GM19467 (cell line): ENCODE data around the gene COX20.
A peak's percentile ranks its signal among the peaks of the same experiment; 100 is the strongest.

Experiments used
- ATAC-seq: cut with Tn5 transposase; IDR thresholded peaks from one replicate; pipeline ENCODE4 v1.9.1; 2021; ENCODE audit warnings: mild to moderate bottlenecking, moderate library complexity; ENCODE audit not compliant: unreplicated experiment

COX20 gene

DNA sequence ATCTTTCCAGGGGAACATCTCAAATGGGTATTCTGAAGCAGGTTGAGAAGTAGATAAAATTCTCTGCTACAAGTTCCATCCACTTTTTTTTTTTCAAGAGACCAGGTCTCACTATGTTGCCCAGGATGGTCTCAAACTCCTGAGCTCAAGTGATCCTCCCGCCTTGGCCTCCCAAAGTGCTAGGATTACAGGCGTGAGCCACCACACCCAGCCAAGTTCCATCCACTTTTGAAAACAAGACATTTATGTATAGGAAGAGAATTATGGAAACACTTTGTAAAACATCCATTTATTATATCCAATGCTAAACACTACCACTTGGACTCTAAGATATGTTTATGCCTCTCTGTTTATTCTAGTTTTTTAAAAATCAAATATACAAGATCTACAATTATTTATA is 15.4 kb downstream of the COX20 start:
- no peak for ATAC-seq

DNA sequence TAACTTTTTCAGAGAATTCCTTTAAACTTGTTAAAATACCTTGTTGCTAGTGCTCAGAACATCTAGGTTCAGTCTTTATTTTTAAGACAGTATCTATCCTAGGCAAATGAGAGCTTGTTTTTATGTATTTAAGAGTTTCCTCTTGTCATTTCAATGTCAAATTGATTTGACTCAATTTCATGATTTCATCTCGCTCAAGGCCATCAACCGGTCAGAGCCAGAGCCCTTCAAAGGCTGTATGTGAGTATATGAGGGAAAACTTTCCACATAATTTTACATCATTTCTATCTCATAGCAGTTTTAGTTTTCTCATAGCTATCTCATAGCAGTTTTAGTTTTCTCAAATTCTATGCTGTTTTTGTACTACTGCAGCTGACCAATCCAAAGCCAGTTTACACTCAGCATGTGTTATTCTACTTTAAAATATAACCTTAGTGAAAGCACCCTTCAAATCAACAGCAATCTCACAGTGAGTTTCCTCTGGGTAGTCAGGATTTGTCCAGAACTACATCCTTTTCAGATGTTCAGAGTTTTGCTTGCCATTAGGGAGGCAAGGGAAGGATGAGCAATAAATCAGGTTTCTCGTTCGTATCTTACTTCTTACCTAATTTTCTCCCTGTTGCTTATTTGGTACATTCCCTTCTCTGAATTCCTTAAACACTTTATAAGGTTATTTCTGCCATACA is 16.2 kb downstream of the COX20 start:
- ATAC-seq = no peak

- no peak for ATAC-seq
Observed at GRCh38 chr1:244852694-244853093, 17.2 kb downstream of the COX20 start.

DNA sequence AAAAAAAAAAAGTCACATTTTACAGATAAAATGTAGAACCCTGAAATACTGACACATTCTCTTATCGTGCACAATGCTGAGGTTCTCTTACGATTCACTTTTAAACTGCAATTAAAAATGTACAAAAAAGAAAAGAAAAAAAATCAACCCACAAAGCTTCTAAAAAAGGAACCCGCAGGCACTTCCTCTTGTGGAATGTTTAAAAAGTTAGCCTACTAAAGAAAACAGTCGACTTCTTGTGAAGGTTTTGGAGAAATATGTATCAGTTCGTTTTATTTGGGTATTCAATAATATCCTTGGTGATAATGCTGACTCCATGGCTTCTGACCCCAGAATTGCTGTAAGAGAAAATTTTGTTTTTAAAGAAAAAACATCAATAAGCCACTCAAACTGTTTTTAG is 18.7 kb downstream of the COX20 start:
- no peak for ATAC-seq

DNA sequence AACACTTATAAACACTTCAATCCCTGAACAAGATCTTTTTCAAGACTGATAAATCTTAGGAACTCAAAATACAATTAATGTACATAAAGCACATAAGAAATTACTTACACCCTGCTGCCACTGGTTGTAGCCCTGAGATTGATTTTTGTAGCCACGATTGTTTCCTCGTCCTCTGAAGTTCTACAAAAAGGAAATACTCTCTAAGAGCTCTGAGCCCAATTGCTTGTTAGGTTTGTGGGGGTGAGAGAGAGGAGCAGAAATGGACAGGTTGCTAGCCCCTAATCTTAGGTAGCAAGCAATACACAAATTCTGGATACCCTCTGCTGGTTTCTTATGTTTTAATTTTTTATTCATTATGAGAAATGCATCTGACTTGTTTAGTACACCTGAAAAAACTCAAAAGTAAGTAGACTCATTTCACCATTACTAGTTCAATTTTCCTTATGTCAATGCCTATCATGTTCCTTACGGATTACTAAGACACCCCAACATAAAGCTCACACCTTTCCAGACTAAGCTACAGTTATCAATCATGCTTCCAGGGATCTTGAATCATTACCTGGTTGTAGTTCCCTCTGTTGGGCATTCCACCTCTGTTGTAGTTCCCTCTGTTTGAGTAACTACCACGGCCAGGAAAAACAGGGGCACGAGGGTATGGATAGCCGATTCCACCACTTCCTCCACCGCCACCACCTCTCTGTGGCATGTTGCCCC is 19.6 kb downstream of the COX20 start:
- ATAC-seq = no peak

- no peak for ATAC-seq
Observed at GRCh38 chr1:244857761-244858160, 22.3 kb downstream of the COX20 start.

- no peak for ATAC-seq
Observed at GRCh38 chr1:244858357-244858756, 22.9 kb downstream of the COX20 start.

DNA sequence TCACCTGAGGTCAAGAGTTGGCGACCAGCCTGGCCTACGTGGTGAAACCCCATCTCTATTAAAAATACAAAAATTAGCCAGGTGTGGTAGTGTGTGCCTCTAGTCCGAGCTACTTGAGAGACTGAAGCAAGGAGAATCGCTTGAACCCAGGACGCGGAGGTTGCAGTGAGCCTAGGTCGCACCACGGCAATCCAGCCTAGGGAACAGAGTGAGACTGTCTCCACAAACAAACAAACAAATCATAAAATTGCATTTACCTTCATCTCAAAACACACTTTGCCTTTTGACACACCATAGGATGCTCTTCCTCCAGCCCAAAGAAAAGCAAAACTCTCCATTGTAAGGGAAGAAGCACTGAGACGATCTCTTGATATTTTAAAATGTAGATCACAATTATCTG is 24.6 kb downstream of the COX20 start:
- no peak for ATAC-seq

GRCh38 chr1:244860914-244861610 is 25.6 kb downstream of the COX20 start:
- no peak for ATAC-seq

DNA sequence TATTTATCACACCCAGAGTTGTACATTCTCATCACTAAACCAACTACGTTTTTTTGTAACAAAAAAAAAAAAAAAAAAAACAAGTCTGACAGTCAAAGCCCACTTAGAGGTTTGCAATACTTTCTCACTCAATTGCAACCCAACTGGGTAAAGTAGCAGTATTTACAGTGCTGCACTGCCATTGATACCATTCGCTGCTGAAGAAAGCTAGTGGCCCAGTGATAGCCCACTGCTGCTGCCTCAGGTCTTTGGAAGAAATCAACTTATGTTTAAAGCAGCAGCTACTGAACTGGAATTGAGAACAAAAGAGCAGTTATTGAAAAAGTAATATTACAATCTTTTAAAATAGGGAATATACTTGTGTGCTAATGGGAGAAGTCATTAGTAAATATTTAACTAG is 26.2 kb downstream of the COX20 start:
- ATAC-seq = no peak

GRCh38 chr1:244862354-244862698 is 26.9 kb downstream of the COX20 start:
- ATAC-seq = no peak

GRCh38 chr1:244862699-244863490 is 27.4 kb downstream of the COX20 start:
- ATAC-seq = peak; percentile 69

DNA sequence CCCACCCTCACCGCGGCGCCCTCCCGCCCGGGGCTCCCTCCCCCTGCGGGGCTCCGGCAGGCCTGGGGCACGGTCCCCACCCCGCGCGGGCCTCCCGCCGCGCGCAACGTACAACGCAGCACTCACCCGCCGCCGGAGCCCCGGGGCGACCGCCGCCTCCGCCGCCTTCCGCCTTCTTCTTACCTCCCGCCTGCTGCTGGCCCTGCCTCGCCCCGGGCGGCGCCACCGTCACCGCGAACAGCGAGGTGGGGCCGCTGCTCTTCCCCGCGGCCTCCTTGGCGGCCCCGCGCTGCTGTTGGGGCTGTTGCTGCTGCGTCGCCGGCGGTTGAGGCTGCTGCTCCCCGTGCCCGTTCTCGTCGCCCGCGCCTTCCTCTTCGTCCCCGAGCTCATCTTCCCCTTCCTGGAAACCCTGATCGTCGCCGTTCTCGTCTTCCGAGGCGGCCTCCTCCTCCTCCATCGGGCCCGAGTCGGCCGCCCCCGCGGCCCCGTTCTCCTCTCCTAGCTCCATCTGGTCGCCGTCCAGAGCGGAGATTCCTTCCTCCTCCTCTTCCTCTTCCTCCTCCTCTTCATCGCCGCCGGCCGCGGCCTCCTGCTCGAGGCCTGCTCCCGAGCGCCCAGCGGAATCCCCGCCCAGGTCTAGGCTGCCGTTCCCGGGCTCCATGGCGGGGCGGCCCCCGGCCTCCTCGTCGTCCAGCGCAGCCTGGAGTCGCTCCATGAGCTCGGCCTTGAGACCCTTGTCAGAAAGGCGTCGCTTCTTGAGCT is 28.2 kb downstream of the COX20 start:
- peak; percentile 2 for ATAC-seq

DNA sequence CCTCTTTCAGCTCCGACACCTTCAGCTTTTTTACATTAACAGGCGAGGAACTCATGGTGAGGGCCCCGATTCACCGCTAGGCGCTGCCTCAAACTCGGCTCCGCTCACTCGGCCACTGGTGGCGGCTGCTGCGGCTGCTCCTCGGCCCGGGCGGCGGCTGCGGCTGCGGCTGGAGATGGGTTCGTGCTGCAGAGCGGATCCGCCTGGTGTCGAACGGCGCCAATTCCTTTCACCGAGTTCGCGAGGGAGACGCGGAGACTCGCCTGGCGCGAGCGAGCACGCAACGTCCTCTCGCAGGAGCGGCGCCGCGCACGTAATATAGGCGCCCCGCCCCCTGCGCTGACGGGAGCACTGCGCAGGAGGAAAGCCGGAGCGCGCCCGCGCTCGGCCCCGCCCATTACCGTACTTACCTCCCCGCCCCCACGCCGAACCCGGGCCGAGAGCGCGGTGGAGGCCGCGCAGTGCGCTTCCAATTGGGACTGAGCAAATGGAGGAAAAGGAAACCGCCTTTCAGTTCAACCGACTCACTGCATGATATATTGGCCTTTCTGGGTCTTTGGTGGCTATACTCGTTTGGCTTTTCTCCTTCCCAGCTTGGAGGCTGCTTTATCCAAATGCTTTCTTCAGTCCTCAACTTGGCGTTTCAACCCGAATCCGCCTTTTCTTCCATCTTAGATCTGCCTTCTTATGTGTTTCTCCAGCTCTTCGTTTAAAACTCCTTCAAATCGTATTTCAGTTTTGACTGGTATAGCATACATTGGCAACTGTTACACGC is 29.0 kb downstream of the COX20 start, which contains the start of gene HNRNPU:
TSS of gene HNRNPU (minus strand) at position 291 of the 775 bp plus-strand sequence. CDS start at position 55, 236 bp downstream.
- peak; percentile 50 for ATAC-seq

DNA sequence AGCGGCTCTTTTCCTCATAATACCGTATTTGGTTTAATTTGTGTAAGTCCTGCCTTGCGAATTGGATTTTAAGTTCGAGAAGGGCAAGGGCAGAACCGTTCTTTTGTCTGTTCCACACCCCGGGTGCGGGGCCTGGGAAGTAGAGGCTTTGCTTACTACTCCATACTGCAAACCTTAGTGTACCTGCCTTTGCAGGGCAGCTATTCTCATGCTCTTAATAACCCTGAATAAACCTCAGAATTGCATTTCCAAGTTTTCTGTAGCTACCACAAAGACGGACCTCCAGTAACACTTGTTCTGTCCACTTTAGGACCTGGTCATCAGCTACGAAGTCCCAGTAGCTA is 29.5 kb downstream of the COX20 start:
- ATAC-seq = no peak

DNA sequence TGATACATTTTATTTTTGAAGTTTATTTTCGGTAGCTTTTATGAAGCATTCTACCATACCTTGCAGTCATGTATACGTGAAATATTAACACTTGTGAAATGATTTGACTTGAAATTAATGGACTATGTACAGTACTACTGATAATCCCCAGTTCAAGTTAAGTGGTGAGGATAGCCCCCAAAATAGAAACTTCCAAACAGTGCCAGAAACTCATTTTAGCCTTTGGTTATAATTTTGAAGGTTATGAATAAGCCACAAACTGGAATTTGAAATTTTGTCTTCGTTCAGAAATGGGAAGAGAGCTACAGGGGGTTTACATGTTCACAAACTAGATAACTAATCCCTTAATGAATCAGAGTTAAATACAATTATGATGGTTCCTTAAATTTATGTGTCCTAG is 30.4 kb downstream of the COX20 start:
- no peak for ATAC-seq

DNA sequence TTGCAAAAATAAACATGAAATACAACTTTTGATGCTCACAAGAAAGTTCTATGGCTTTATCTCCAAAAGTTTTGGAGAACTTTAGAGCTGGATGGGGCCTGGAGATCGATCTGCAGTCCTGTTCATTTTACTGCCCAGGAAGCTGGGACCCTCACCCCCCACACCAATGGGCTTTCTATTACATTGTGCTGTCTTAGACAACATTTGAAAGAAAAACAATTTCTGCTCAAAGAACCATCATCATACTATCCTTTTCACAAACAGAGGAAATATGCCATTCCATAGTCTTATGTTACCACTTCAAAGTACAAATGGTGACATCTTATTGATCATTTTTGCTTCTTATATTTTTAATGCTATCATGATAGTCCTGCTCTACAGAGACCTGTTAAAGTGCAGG is 30.9 kb downstream of the COX20 start:
- no peak for ATAC-seq

DNA sequence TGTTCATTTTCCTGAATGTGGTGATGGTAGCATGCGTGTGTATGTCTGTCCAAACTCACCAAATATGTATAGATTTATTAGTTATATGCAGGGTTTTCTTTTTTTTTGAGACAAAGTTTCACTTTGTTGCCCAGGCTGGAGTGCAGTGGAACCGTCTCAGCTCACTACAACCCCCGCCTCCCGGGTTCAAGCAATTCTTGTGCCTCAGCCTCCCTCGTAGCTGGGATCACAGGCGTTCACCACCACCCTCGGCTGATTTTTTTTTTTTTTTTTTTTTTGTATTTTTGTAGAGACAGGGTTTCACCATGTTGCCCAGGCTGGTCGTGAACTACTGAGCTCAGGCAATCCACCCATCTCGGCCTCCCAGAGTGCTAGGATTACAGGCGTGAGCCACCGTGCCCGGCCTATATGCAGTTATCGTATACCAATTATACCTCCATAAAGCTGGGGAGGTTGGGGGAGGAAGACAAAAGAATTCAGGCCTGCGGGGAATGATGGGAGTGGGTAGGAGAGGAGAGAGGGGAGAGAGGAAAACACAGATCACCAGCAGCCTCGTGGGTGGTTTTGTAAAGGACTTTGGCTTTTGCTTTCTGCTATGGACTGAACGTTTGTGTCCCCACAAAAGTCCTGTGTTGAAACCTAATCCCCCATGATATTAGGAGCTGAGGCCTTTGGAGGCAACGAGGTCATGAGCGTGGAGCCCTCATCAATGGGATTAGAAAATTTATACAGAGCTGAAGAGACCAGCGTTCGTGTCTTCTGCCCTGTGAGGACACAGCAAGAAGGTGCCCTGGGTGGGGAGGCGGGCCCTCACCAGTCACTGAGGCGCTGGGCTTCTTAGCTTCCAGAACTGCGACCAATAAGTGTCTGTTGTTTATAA is 33.3 kb downstream of the COX20 start:
- ATAC-seq = no peak

DNA sequence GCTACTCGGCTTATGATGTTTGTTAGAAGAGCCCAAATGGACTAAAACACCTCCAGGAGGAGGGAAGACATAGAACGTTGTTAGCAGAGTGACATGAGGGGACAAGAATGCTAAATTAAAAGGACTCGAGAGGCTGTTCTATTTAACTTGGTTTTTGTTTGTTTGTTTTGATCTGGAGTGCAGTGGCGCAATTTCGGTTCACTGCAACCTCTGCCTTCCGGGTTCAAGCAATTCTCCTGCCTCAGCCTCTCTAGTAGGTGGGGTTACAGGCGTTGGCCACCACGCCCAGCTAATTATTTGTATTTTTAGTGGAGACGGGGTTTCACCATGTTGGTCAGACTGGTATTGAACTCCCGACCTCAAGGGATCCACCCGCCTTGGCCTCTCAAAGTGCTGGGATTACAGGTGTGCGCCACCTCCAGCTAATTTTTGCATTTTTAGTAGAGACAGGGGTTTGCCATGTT is 33.9 kb downstream of the COX20 start:
- ATAC-seq = no peak
